NCI-H524 (cell line): Measurements from ENCODE around the gene TMEM134.
"Not testable (repeated sequence)": the region's sequence is repeated elsewhere in the genome, so short reads cannot be mapped to it uniquely, and the experiment has no call there.

Experiments used
- DNase-seq, 2 experiments: peaks; one replicate each; lab custom pipeline; 2025; lab: John Stamatoyannopoulos, UW

TMEM134 gene

GRCh38 chr11:67485873-67486361 is 16.9 kb upstream of the TMEM134 start:
- not testable (repeated sequence) for DNase-seq

- DNase-seq = no peak
Measured at GRCh38 chr11:67484847-67485311, 15.8 kb upstream of the TMEM134 start.

- no peak for DNase-seq
Measured at GRCh38 chr11:67483831-67484665, 15.0 kb upstream of the TMEM134 start.

GRCh38 chr11:67482827-67483798 is 14.1 kb upstream of the TMEM134 start, which contains the start of gene AIP:
AIP (plus strand) TSS chr11:67483026; CDS start chr11:67483159, 133 bp downstream.
- peak; percentile 94 to 96 for DNase-seq

- DNase-seq = no peak
Measured at GRCh38 chr11:67482275-67482826, 13.3 kb upstream of the TMEM134 start.

- not testable (repeated sequence) for DNase-seq
Measured at GRCh38 chr11:67477344-67478050, 8.4 kb upstream of the TMEM134 start.

GRCh38 chr11:67476692-67477091 is 7.6 kb upstream of the TMEM134 start:
- DNase-seq = not testable (repeated sequence)

GRCh38 chr11:67472882-67473281 is 3.8 kb upstream of the TMEM134 start:
- DNase-seq = no peak

GRCh38 chr11:67470337-67471002 is 1.4 kb upstream of the TMEM134 start:
- DNase-seq = no peak

- no peak for DNase-seq
Measured at GRCh38 chr11:67469508-67469811, 409 bp upstream of the TMEM134 start.

- DNase-seq = no peak
Measured at GRCh38 chr11:67468456-67468758, 644 bp downstream of the TMEM134 start.

- DNase-seq = no peak
Measured at GRCh38 chr11:67468056-67468455, 995 bp downstream of the TMEM134 start.

- DNase-seq = no peak
Measured at GRCh38 chr11:67466962-67467771, 1.9 kb downstream of the TMEM134 start.

- no peak for DNase-seq
Measured at GRCh38 chr11:67466367-67466766, 2.7 kb downstream of the TMEM134 start.

GRCh38 chr11:67465530-67465929 is 3.5 kb downstream of the TMEM134 start:
- not testable (repeated sequence) for DNase-seq

GRCh38 chr11:67465189-67465510 is 3.9 kb downstream of the TMEM134 start:
- no peak for DNase-seq

GRCh38 chr11:67464411-67465188 is 4.5 kb downstream of the TMEM134 start:
- peak; percentile 49 to 69 for DNase-seq

GRCh38 chr11:67463680-67464410 is 5.2 kb downstream of the TMEM134 start:
- no peak for DNase-seq

GRCh38 chr11:67463186-67463585 is 5.9 kb downstream of the TMEM134 start:
- DNase-seq = no peak
